GM12878 (cell line): ENCODE data around the gene WDR89.

Experiments used
- CBFB ChIP-seq: IDR thresholded peaks from 2 replicates; pipeline ENCODE4 v1.6.1; 2016; ENCODE audit warnings: antibody characterized with exemption, low read depth
- FOXM1 ChIP-seq: IDR thresholded peaks from 2 replicates; pipeline ENCODE4 v1.6.1; 2012; ENCODE audit warnings: low read depth, mild to moderate bottlenecking, inconsistent platforms, low read length, moderate library complexity
- MXI1 ChIP-seq: fragments of 150-350 bp; IDR thresholded peaks from 2 replicates; pipeline ENCODE4 v1.6.1; 2011; ENCODE audit warnings: low read depth, mild to moderate bottlenecking, inconsistent platforms, low read length, improper control_type of control experiment
- RAD21 ChIP-seq: IDR thresholded peaks from 2 replicates; pipeline ENCODE4 v1.6.1; 2011; ENCODE audit warnings: mild to moderate bottlenecking, low read depth, low read length, moderate library complexity; ENCODE audit not compliant: insufficient read depth
- TAF1 ChIP-seq: IDR thresholded peaks from 2 replicates; pipeline ENCODE4 v1.6.1; 2011; ENCODE audit warnings: mild to moderate bottlenecking, low read depth, low read length, borderline replicate concordance
- ZNF24 ChIP-seq: fragments of 450-650 bp; IDR thresholded peaks from 2 replicates; pipeline ENCODE4 v1.6.1; 2017; ENCODE audit warnings: antibody characterized with exemption, mild to moderate bottlenecking
- TF ChIP-seq, protein P1 (sequence below), 3 experiments: IDR thresholded peaks in 2 of 3; conservative IDR thresholded peaks in 1 of 3; 2 replicates each; pipeline ENCODE4 v1.5.1; 2011; ENCODE audit warnings: low read depth in 3 of 3, low read length in 3 of 3, mild to moderate bottlenecking in 3 of 3, control low read depth in 2 of 3, moderate library complexity in 2 of 3, inconsistent platforms in 1 of 3, mixed read lengths in 1 of 3; ENCODE audit not compliant: control insufficient read depth in 2 of 3, insufficient read depth in 1 of 3; ENCODE audit errors: extremely low read depth in 1 of 3
- TF ChIP-seq, protein P2 (sequence below): fragments of 450-650 bp; IDR thresholded peaks from 2 replicates; pipeline ENCODE4 v1.6.1; 2018; ENCODE audit warnings: borderline replicate concordance, mild to moderate bottlenecking; ENCODE audit not compliant: partially characterized antibody
- TF ChIP-seq, protein P3 (sequence below): IDR thresholded peaks from 2 replicates; pipeline ENCODE4 v1.6.1; 2012; ENCODE audit warnings: low read depth, low read length, improper control_type of control experiment
- TF ChIP-seq, protein P4 (sequence below): fragments of 450-650 bp; conservative IDR thresholded peaks from 2 replicates; pipeline ENCODE4 v1.6.1; 2017; ENCODE audit warnings: mild to moderate bottlenecking, moderate library complexity

DNA sequence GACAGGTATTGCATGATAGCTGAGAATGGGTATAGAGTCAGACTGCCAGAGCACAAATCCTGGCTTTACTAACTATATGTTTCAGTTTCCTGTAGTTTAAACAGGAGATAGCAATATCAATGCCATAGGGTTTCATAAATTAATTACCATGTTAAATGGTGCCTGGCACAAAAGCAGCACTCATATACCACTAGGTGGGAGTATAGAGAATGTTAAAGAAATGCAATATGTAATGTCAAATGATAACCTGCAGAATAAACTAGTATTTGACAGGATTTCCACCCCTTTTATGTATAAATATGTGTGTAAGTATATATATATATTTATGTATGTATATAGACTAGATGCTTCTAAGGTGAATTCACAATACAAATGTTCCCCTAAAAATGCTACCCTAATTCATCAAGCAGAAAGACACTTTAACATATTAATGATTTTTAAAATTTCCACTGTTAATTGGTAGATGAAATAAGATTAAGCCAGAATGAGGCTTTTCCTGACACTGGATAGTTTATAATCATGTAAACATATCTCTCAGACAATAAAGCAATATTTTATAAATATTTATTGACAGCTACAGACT is 8.6 kb downstream of the WDR89 start:
- TF ChIP-seq, protein P1, sequence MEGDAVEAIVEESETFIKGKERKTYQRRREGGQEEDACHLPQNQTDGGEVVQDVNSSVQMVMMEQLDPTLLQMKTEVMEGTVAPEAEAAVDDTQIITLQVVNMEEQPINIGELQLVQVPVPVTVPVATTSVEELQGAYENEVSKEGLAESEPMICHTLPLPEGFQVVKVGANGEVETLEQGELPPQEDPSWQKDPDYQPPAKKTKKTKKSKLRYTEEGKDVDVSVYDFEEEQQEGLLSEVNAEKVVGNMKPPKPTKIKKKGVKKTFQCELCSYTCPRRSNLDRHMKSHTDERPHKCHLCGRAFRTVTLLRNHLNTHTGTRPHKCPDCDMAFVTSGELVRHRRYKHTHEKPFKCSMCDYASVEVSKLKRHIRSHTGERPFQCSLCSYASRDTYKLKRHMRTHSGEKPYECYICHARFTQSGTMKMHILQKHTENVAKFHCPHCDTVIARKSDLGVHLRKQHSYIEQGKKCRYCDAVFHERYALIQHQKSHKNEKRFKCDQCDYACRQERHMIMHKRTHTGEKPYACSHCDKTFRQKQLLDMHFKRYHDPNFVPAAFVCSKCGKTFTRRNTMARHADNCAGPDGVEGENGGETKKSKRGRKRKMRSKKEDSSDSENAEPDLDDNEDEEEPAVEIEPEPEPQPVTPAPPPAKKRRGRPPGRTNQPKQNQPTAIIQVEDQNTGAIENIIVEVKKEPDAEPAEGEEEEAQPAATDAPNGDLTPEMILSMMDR (IDR thresholded peaks at IDR 0.05 in 2 of 3, conservative IDR thresholded peaks at IDR 0.05 in 1 of 3; ENCODE audit: control insufficient read depth in 2 of 3, extremely low read depth in 1 of 3, insufficient read depth in 1 of 3, low read depth in 3 of 3, low read length in 3 of 3) = peak; percentile 48 to 60 (median 48); a peak in 5 of 6 replicates
- TF ChIP-seq TAF1 (no peak), FOXM1 (no peak), RAD21 (peak; percentile 60), MXI1 (no peak), CBFB (no peak), ZNF24 (no peak)
- TF ChIP-seq, protein P2, sequence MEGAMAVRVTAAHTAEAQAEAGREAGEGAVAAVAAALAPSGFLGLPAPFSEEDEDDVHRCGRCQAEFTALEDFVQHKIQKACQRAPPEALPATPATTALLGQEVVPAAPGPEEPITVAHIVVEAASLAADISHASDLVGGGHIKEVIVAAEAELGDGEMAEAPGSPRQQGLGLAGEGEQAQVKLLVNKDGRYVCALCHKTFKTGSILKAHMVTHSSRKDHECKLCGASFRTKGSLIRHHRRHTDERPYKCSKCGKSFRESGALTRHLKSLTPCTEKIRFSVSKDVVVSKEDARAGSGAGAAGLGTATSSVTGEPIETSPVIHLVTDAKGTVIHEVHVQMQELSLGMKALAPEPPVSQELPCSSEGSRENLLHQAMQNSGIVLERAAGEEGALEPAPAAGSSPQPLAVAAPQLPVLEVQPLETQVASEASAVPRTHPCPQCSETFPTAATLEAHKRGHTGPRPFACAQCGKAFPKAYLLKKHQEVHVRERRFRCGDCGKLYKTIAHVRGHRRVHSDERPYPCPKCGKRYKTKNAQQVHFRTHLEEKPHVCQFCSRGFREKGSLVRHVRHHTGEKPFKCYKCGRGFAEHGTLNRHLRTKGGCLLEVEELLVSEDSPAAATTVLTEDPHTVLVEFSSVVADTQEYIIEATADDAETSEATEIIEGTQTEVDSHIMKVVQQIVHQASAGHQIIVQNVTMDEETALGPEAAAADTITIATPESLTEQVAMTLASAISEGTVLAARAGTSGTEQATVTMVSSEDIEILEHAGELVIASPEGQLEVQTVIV = no peak
- TF ChIP-seq, protein P3, sequence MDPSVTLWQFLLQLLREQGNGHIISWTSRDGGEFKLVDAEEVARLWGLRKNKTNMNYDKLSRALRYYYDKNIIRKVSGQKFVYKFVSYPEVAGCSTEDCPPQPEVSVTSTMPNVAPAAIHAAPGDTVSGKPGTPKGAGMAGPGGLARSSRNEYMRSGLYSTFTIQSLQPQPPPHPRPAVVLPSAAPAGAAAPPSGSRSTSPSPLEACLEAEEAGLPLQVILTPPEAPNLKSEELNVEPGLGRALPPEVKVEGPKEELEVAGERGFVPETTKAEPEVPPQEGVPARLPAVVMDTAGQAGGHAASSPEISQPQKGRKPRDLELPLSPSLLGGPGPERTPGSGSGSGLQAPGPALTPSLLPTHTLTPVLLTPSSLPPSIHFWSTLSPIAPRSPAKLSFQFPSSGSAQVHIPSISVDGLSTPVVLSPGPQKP = no peak
- TF ChIP-seq, protein P4, sequence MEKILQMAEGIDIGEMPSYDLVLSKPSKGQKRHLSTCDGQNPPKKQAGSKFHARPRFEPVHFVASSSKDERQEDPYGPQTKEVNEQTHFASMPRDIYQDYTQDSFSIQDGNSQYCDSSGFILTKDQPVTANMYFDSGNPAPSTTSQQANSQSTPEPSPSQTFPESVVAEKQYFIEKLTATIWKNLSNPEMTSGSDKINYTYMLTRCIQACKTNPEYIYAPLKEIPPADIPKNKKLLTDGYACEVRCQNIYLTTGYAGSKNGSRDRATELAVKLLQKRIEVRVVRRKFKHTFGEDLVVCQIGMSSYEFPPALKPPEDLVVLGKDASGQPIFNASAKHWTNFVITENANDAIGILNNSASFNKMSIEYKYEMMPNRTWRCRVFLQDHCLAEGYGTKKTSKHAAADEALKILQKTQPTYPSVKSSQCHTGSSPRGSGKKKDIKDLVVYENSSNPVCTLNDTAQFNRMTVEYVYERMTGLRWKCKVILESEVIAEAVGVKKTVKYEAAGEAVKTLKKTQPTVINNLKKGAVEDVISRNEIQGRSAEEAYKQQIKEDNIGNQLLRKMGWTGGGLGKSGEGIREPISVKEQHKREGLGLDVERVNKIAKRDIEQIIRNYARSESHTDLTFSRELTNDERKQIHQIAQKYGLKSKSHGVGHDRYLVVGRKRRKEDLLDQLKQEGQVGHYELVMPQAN = no peak
